ENCODE results near the gene TMEM132C. TPM values are rescaled to one million over a fixed set of nuclear protein-coding genes. Genes with fewer than 3 reads are reported as not detected.

The TMEM132C gene
- total RNA-seq, 4 donors from 2014 or later: 2.4 to 5.5 (median 3.3) TPM

GRCh38 chr12:128298091-128298748 lies 31.2 kb downstream of the TMEM132C start:
- Histone ChIP-seq H3K36me3 (no peaks in the 10 kb centered on the region), H3K27me3 (no peaks in the 10 kb centered on the region), H3K4me3 (no peak overlapping the region), H3K9me3 (no peaks in the 10 kb centered on the region), H3K4me1 (no peaks in the 10 kb centered on the region), H3K27ac (no peak overlapping the region)
- ATAC-seq: no peak
- no peak for TF ChIP-seq POLR2AphosphoS5 (IDR thresholded peaks at IDR 0.05)
- TF ChIP-seq EP300 (IDR thresholded peaks at IDR 0.05): no peak
- TF ChIP-seq POLR2A (IDR thresholded peaks at IDR 0.05): no peak
- whole genome bisulfite sequencing, 2 donors (ENCODE audit: low coverage in 1 of 2): 72 to 87% methylated on average over 6 to 10 of the region's 11 CpGs

GRCh38 chr12:128305336-128305892 lies 38.4 kb downstream of the TMEM132C start:
- 73 to 75% methylated on average over 6 to 10 of the region's 10 CpGs for WGBS, 2 donors (ENCODE audit: low coverage in 1 of 2)
- no peak for ATAC-seq
- no peak overlapping the region for H3K27ac ChIP-seq
- H3K36me3 ChIP-seq: no peaks in the 10 kb centered on the region
- H3K4me1 ChIP-seq: no peaks in the 10 kb centered on the region
- no peak overlapping the region for H3K4me3 ChIP-seq
- H3K9me3 ChIP-seq: no peaks in the 10 kb centered on the region
- H3K27me3 ChIP-seq: no peaks in the 10 kb centered on the region
- no peak for TF ChIP-seq EP300 (IDR thresholded peaks at IDR 0.05)
- TF ChIP-seq POLR2AphosphoS5 (IDR thresholded peaks at IDR 0.05): no peak
- no peak for TF ChIP-seq POLR2A (IDR thresholded peaks at IDR 0.05)
- TF ChIP-seq CTCF (IDR thresholded peaks at IDR 0.05): no peak

GRCh38 chr12:128307791-128308190 lies 40.8 kb downstream of the TMEM132C start:
- no peaks in the 10 kb centered on the region for H3K36me3 ChIP-seq
- no peaks in the 10 kb centered on the region for H3K9me3 ChIP-seq
- TF ChIP-seq POLR2A (IDR thresholded peaks at IDR 0.05) (no peak), POLR2AphosphoS5 (IDR thresholded peaks at IDR 0.05) (no peak), CTCF (IDR thresholded peaks at IDR 0.05) (no peak), EP300 (IDR thresholded peaks at IDR 0.05) (no peak)
- H3K27ac ChIP-seq: no peak overlapping the region
- no peak overlapping the region for H3K4me3 ChIP-seq
- no peak for ATAC-seq
- 56% methylated on average over 1 of the region's 2 CpGs; no CpG with 5 or more reads in 1 of the 2 donors for WGBS, 2 donors (ENCODE audit: low coverage in 1 of 2)
- H3K27me3 ChIP-seq: peaks cover 6% of the 10 kb centered on the region
- H3K4me1 ChIP-seq: no peaks in the 10 kb centered on the region

- Histone ChIP-seq H3K27ac (no peak overlapping the region), H3K4me3 (no peak overlapping the region), H3K36me3 (no peaks in the 10 kb centered on the region), H3K4me1 (peaks cover 0 to 6% (median 0%) of the 10 kb centered on the region in 3 donors), H3K9me3 (no peaks in the 10 kb centered on the region), H3K27me3 (peaks cover 11% of the 10 kb centered on the region)
- no peak for TF ChIP-seq CTCF (IDR thresholded peaks at IDR 0.05)
- no peak for TF ChIP-seq EP300 (IDR thresholded peaks at IDR 0.05)
- TF ChIP-seq POLR2AphosphoS5 (IDR thresholded peaks at IDR 0.05): no peak
- WGBS, 2 donors (ENCODE audit: low coverage in 1 of 2): 80% methylated on average over 1 of the region's 2 CpGs; no CpG with 5 or more reads in 1 of the 2 donors
- no peak for ATAC-seq
Measured at GRCh38 chr12:128312661-128313060, 45.7 kb downstream of the TMEM132C start.

- H3K4me3 ChIP-seq: no peak overlapping the region
- no peaks in the 10 kb centered on the region for H3K36me3 ChIP-seq
- H3K27me3 ChIP-seq: peaks cover 11% of the 10 kb centered on the region
- H3K9me3 ChIP-seq: no peaks in the 10 kb centered on the region
- no peak for ATAC-seq
- WGBS, 2 donors (ENCODE audit: low coverage in 1 of 2): 12 to 25% methylated on average over 2 of the region's 2 CpGs
- no peak overlapping the region for H3K27ac ChIP-seq
- peaks cover 0 to 6% (median 0%) of the 10 kb centered on the region in 3 donors for H3K4me1 ChIP-seq
- TF ChIP-seq CTCF (IDR thresholded peaks at IDR 0.05) (no peak), POLR2A (IDR thresholded peaks at IDR 0.05) (no peak), EP300 (IDR thresholded peaks at IDR 0.05) (no peak), POLR2AphosphoS5 (IDR thresholded peaks at IDR 0.05) (no peak)
Measured at GRCh38 chr12:128313931-128314330, 47.0 kb downstream of the TMEM132C start.
